HuH-7.5 (cell line): ENCODE data around the gene CEP72.
"Not testable (repeated sequence)": the region's sequence is repeated elsewhere in the genome, so short reads cannot be mapped to it uniquely, and the experiment has no call there.

Experiments used
- DNase-seq: peaks from one replicate; pipeline ENCODE4 v3.0.0; 2011; ENCODE audit warnings: low spot score

Gene CEP72

DNA sequence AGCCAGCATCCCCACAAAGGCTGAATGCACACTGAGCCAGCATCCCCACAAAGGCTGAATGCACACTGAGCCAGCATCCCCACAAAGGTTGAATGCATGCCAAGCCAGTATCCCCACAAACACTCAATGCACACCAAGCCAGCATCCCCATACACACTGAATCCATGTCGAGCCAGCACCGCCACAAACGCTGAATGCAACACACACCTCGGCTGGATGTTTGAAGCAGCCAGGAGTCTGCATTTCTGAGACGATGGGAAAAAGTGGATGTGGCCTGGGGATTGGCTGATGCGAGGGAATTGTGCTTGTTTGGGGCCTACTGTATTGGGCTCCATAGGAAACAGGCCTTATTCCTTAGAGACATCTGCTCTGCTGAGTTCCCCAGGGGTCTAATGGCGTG, 30.9 kb upstream of the CEP72 start:
- no peak for DNase-seq

DNA sequence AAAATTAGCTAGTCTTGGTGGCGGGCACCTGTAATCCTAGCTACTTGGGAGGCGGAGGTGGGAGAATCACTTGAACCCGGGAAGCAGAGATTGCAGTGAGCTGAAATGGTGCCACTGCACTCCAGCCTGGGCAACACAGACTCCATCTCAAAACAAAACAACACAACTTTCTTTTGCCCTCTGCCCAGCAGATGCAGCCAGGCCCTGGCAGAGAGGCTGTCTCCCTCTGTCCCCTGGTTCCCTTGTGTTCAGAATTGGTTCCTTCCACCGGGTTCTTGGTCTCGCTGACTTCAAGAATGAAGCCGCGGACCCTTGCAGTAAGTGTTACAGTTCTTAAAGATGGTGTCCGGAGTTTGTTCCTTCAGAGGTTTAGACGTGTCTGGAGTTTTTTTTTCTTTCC, 30.2 kb upstream of the CEP72 start:
- DNase-seq, result no peak

DNA sequence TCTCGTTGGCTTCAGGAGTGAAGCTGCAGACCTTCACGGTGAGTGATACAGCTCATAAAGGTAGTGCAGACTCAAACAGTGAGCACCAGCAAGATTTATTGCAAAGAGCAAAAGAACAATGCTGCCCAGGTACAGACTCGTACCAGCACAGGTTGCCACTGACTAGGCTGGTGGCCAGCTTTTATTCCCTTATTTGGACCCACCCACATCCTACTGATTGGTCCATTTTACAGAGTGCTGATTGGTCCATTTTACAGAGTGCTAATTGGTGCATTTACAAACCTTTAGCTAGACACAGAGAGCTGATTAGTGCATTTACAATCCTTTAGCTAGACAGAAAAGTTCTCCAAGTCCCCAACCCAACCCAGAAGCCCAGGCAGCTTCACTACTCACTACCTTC, 29.7 kb upstream of the CEP72 start:
- not testable (repeated sequence) for DNase-seq

DNA sequence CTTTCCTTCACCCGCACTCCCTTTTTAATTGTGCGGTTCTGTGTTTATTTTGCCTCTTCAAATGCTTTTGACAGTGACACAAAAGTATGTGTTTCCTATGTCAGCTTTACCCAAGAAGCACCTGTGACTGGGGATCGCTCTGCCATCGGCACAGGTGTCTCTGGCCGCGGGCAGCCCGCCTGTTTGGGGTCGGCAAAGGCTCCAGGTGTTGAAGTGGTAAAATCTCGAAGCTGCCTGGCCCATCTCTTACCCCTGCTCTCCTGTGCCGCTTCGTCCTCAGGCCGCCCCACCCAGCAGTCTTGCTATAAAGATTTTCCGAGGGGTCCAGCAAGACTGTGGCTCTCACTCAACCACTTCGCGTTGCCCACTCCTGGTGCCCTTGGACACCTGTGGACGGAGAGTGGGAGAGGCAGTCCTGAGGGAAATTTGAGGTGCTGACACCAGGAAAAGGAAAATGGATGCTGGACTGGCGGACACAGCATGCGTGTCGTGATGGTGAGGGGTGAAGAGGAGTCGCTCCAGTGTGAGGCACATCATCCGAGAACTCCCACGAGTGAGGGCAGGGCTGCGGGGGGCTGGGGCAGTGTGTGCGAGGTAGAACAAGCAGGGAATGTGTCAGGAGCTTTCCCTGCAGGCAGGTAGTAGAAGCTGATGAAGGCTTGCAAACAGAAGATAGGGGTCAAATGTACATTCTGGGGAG, 29.1 kb upstream of the CEP72 start:
- no peak for DNase-seq

DNA sequence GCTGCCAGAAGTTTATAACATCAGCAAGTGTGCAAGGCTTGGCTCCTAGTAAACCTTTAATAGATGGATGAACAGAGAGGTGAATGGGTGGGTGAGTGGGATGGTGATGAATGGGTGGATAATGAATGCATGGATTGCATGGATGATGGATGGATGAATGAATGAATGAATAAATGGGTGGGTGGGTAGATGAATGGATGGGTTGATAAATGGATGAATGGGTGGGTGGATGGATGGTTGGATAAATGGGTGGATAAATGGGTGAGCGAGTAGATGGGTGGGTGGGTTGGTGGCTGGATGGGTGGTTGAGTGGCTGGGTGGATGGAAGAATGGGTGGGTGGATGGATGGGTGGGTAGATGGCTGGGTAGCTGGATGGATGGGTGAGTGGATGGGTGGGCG, 28.5 kb upstream of the CEP72 start:
- no peak for DNase-seq

DNA sequence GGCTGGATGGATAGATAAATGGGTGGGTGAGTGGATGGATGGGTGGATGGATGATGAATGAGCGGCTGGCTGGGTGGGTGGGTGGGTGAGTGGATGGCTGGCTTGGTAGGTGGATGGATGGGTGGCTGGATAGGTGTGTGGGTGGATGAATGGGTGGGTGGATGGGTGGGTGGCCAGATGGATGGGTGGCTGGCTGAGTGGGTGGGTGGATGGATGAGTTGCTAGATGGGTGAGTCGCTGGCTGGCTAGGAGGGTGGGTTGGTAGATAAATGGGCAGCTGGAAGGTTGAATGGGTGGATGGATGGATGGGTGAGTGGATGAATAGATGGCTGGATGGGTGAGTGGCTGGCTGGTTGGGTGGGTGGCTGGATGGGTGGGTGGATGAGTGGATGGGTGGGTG, 27.9 kb upstream of the CEP72 start:
- DNase-seq, result no peak

DNA sequence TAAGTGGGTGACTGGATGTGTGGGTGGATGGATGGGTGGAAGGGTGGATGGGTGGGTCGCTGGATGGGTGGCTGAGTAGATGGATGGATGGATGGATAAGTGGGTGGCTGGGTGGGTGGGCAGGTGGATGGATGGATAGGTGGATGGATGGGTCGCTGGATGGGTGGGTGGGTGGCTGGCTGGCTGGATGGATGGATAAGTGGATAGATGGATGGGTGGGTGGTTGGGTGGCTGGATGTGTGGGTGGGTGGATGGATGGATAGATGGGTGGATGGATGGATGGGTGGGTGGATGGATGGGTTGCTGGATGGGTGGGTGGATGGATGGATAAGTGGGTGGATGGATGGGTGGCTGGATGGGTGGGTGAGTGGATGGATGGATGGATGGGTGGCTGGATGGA, 27.3 kb upstream of the CEP72 start:
- no peak for DNase-seq

- no peak for DNase-seq
Observed at GRCh38 chr5:585556-585955, 26.6 kb upstream of the CEP72 start.

GRCh38 chr5:585962-586628, 26.0 kb upstream of the CEP72 start:
- no peak for DNase-seq

GRCh38 chr5:586751-587285, 25.3 kb upstream of the CEP72 start:
- DNase-seq, result no peak

DNA sequence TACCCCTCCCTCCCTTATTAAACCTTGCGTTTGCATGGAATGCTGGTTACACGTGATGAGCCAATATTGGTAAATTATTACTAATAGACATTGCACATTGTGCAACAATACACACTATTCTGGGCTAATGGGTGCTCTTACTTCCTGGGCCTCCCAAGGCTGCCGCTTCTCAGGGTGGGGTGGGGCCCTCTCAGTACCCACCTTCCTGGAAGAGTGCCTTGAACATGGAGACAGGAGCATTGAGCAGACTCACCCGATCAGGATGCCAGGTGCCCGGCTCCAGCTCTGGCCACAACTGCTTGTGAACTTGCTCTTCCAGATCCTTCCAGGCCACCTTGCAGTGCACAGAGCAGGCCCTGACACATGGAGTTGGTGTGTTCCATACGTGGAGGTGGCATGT, 24.7 kb upstream of the CEP72 start:
- no peak for DNase-seq

DNA sequence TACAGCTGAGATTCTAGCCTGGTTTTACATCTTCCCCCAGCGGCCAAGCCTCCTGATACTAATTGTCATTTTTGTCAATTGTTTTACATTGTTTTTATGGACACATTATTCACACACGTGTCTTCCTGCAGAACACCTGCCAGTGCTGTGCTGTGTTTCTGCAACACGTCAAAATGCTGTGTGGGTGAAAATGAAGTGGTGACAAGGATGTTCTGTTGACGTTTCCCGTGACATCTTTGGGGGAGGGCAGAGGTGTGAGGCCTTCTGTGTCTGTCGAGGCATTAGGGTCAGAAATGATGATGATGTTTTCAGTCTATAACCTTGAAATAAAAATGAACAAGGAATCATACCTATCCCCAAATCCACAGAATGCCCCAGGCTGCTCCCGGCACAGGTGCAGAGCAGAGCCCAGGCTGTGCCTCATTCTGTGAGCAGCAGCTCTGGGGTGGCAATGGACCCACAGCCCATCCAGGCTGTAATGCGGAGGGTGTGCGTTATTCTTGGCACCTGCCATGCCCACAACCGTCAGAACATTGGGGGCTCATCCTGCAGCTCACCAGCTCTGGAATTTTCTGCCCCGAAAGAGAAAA, 23.6 kb upstream of the CEP72 start:
- no peak for DNase-seq

GRCh38 chr5:589173-589572, 23.0 kb upstream of the CEP72 start:
- DNase-seq, result no peak

DNA sequence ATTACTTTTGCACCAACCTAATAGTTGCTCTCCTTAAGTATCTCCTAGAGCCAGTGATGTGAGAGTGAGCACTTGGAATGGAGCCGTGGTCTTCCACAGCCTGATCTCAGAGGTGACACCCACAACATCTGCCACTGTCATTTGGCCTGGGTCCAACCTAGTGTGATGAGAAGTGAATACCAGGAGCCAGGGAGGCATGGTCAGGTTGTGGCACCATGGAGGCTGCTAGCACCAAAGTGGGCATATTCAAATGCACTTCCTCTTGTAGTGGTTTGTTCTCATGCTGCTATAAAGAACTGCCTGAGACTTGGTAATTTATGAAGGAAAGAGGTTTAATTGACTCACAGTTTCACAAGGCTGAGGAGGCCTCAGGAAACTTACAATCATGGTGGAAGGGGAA, 22.6 kb upstream of the CEP72 start:
- DNase-seq, result no peak

GRCh38 chr5:590346-590745, 21.8 kb upstream of the CEP72 start:
- no peak for DNase-seq

GRCh38 chr5:591746-592145, 20.4 kb upstream of the CEP72 start:
- DNase-seq, result no peak

DNA sequence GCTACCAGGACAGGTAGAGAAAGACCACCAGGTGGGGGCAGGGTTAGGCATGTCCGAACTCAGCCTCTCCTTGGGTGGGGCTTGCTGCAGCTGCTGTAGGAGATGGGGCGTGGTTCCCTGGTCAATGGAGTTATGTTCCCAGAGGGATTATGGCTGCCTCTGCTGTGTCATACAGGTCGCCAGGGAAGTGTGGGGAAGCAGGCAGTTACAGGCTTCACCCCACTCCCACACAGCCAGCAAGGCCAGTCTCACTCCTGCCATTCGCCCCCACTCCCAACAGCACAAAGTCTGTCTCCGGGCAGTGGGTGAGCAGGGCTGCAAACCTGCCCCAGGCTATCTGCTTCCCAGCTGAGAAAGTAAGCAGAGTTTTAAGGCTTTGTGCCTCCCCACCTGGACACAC, 20.0 kb upstream of the CEP72 start:
- no peak for DNase-seq

GRCh38 chr5:593511-593910, 18.6 kb upstream of the CEP72 start:
- no peak for DNase-seq

- DNase-seq, result no peak
Observed at GRCh38 chr5:594226-594860, 17.8 kb upstream of the CEP72 start.

GRCh38 chr5:595285-595875, 16.8 kb upstream of the CEP72 start:
- no peak for DNase-seq

DNA sequence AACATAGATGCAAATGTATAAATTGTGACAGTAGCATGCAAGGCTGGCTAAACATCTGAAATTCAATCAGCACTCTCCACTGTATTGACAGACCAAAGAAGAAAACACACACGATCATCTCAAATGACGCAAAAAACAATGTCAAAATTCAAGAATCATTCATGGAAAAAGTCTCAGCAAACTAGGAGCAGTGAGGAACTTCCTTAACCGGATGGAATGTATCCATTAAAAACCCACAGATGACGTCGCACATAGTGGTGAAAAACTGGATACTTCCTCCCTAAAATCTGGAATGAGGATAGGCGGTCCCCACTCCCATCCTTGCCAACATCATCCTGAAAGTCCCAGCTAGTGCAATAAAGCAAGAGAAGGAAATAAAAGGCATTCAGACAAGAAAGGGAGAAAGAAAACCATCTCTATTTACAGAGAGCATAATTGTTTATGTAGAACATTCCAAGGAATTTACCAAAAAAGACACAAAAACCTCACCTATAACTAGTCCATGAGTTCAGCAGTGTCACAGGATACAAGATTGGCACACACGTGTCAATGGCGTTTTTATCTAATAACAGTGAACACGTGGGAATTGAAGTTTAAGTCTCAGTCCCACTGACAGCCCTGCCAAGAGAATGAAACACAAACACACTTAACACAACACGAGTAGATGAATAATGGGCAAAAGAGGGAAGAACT, 14.1 kb upstream of the CEP72 start:
- no peak for DNase-seq

DNA sequence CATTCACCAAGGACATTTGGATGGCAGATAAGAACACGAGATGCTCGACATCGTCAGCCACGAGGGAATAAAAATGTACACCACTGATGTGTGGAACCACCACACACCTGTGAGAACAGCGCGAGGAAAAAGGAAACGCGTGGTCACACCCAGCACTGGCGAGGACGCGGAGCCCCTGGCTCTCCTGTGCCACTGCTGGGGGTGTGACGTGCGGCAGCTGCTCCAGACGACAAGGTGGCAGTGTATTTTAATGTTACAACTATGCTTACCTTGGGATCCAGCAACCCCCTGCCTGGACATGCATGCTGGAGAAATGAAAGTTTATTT, 13.6 kb upstream of the CEP72 start:
- no peak for DNase-seq
